Raji (cell line): Measurements from ENCODE around the gene NOL6.

ENCODE experiments used
- POLR2A ChIP-seq: IDR thresholded peaks from 2 replicates; pipeline ENCODE4 v1.6.1; 2011; ENCODE audit warnings: low read depth, low read length, control low read depth; ENCODE audit not compliant: insufficient read depth

The NOL6 gene

GRCh38 chr9:33471361-33471760 lies 2.4 kb downstream of the NOL6 start:
- TF ChIP-seq POLR2A, result no peak

- no peak for TF ChIP-seq POLR2A
Measured at GRCh38 chr9:33469891-33470290, 3.8 kb downstream of the NOL6 start.

- TF ChIP-seq POLR2A, result no peak
Measured at GRCh38 chr9:33468797-33469621, 4.7 kb downstream of the NOL6 start.

GRCh38 chr9:33468215-33468730 lies 5.5 kb downstream of the NOL6 start:
- no peak for TF ChIP-seq POLR2A

GRCh38 chr9:33467526-33467925 lies 6.2 kb downstream of the NOL6 start:
- TF ChIP-seq POLR2A, result no peak

GRCh38 chr9:33466565-33467495 lies 6.9 kb downstream of the NOL6 start:
- no peak for TF ChIP-seq POLR2A

- TF ChIP-seq POLR2A, result no peak
Measured at GRCh38 chr9:33465596-33466564, 7.8 kb downstream of the NOL6 start.

GRCh38 chr9:33465096-33465495 lies 8.6 kb downstream of the NOL6 start:
- TF ChIP-seq POLR2A, result no peak

- TF ChIP-seq POLR2A, result no peak
Measured at GRCh38 chr9:33464045-33464636, 9.6 kb downstream of the NOL6 start.

- TF ChIP-seq POLR2A, result no peak
Measured at GRCh38 chr9:33463151-33463550, 10.6 kb downstream of the NOL6 start.

- no peak for TF ChIP-seq POLR2A
Measured at GRCh38 chr9:33461492-33461891, 12.2 kb downstream of the NOL6 start.

- no peak for TF ChIP-seq POLR2A
Measured at GRCh38 chr9:33460854-33461253, 12.9 kb downstream of the NOL6 start.

- TF ChIP-seq POLR2A, result no peak
Measured at GRCh38 chr9:33459115-33459514, 14.6 kb downstream of the NOL6 start.

GRCh38 chr9:33458444-33458843 lies 15.3 kb downstream of the NOL6 start:
- TF ChIP-seq POLR2A, result no peak
